ENCODE measurements around the gene IFNA2. TPM values are rescaled to one million over a fixed set of nuclear protein-coding genes. Genes with fewer than 3 reads are reported as not detected.

The IFNA2 gene
- total and polyA plus RNA-seq, 5 donors, result not detected

Other genes starting within 250 kb of the IFNA2 start
- not detected for gene IFNW1, start 243.6 kb downstream of the IFNA2 start, total RNA-seq
- gene IFNW1, start 243.6 kb downstream of the IFNA2 start, polyA plus RNA-seq, result not detected
- not detected for gene IFNA21, start 218.7 kb downstream of the IFNA2 start, total RNA-seq
- not detected for gene IFNA21, start 218.7 kb downstream of the IFNA2 start, polyA plus RNA-seq
- gene IFNA4, start 197.8 kb downstream of the IFNA2 start, total RNA-seq, result not detected
- gene IFNA4, start 197.8 kb downstream of the IFNA2 start, polyA plus RNA-seq, result not detected
- not detected for gene IFNA7, start 183.2 kb downstream of the IFNA2 start, total RNA-seq
- gene IFNA7, start 183.2 kb downstream of the IFNA2 start, polyA plus RNA-seq, result not detected
- not detected for gene IFNA10, start 178.3 kb downstream of the IFNA2 start, total RNA-seq
- gene IFNA10, start 178.3 kb downstream of the IFNA2 start, polyA plus RNA-seq, result not detected
- gene IFNA16, start 168.1 kb downstream of the IFNA2 start, total RNA-seq, result not detected
- not detected for gene IFNA16, start 168.1 kb downstream of the IFNA2 start, polyA plus RNA-seq
- gene IFNA17, start 157.2 kb downstream of the IFNA2 start, total RNA-seq, result not detected
- gene IFNA17, start 157.2 kb downstream of the IFNA2 start, polyA plus RNA-seq, result not detected
- gene IFNA14, start 145.4 kb downstream of the IFNA2 start, total RNA-seq, result not detected
- gene IFNA14, start 145.4 kb downstream of the IFNA2 start, polyA plus RNA-seq, result not detected
- gene IFNA5, start 80.1 kb downstream of the IFNA2 start, total RNA-seq, result not detected
- gene IFNA5, start 80.1 kb downstream of the IFNA2 start, polyA plus RNA-seq, result not detected
- 10 to 100 TPM; 13.0 to 14.6 (median 13.3) TPM for gene KLHL9, start 50.0 kb downstream of the IFNA2 start, total RNA-seq
- gene KLHL9, start 50.0 kb downstream of the IFNA2 start, polyA plus RNA-seq, result 6.1 TPM
- not detected for gene IFNA6, start 34.5 kb downstream of the IFNA2 start, total RNA-seq
- gene IFNA6, start 34.5 kb downstream of the IFNA2 start, polyA plus RNA-seq, result not detected
- not detected for gene IFNA13, start 17.3 kb downstream of the IFNA2 start, total RNA-seq
- gene IFNA13, start 17.3 kb downstream of the IFNA2 start, polyA plus RNA-seq, result not detected
- gene IFNA8, start 23.7 kb upstream of the IFNA2 start, total RNA-seq, result not detected
- gene IFNA8, start 23.7 kb upstream of the IFNA2 start, polyA plus RNA-seq, result not detected
- gene IFNA1, start 55.0 kb upstream of the IFNA2 start, total RNA-seq, result not detected
- gene IFNA1, start 55.0 kb upstream of the IFNA2 start, polyA plus RNA-seq, result not detected
- gene IFNE, start 96.9 kb upstream of the IFNA2 start, total RNA-seq, result not detected
- not detected for gene IFNE, start 96.9 kb upstream of the IFNA2 start, polyA plus RNA-seq

All from right cardiac atrium (tissue), 5 donors.